Renal cortex interstitium (tissue), 11 donors: Measurements from ENCODE around the gene ZCWPW1. TPM values are rescaled to one million over a fixed set of nuclear protein-coding genes. Genes with fewer than 3 reads are reported as not detected.
"Not testable (repeated sequence)": the region's sequence is repeated elsewhere in the genome, so short reads cannot be mapped to it uniquely, and the experiment has no call there.

ENCODE experiments used
- DNase-seq, 11 donors: peaks; one replicate each; pipeline ENCODE4 v3.0.0-alpha.2; 2013; ENCODE audit warnings: low read depth in 9 of 11, low spot score in 4 of 11; ENCODE audit errors: extremely low read depth in 1 of 11
- polyA plus RNA-seq, 3 donors: library from polyadenylated mRNA; unstranded; fragments of 120-200 nt; gene quantifications; one replicate each; pipeline ENCODE4 v1.2.1, GENCODE V29; 2013; ENCODE audit not compliant: insufficient read length in 3 of 3

The ZCWPW1 gene
- polyA plus RNA-seq, 3 donors: 4.7 to 7.5 (median 5.9) TPM

DNA sequence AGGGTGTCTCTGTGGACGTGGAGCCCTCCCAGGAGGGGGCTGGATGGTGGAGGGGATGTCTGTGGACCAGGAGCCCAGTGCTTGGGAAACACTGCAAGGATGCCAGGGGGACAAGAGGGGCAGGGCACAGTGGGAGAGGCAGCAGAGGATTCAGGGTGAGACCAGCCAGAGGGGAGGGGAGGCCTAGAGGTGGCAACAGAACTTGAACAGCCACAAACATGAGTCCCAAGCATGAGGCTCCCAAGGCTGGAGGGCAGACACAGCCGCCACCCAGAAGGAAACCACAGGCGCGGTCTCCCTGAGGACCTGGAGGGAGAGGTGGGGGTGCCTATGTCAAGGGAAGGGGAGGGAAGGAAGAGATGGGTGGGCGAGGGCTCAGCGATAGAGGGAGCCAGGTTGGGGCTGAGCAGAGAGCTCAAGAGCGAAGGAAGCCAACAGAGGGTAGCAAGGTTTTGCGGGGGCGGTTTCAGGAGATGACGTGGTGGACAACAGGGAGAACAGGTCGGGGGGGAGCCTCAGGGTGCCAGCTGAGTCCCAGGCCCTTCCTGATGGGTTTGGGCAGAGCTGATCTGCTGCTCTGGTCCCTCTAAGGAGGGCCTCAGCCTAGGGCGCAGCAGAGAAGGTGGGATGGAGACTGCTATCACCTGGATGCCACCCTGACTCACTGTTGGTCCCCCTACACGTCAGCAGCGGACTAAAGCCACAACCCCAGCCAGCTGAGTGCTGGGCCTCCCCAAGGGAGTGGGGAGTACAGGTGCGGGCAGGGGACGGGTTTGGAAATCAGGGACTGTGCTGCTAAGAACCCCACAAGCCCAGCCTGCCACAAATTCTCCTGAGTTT lies 61.9 kb downstream of the ZCWPW1 start:
- DNase-seq: no peak

DNA sequence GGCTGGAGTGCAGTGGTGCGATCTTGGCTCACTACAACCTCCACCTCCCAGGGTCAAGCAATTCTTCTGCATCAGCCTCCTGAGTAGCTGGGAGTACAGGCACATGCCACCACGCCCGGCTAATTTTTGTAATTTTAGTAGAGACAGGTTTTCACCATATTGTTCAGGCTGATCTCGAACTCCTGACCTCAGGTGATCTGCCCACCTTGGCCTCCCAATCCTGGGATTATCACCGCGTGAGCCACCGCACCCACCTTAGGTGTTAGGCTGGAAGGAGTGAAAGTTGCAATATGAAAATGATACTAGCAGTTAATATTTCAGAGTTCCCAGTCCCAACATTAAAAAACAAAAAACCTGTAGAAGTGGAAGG lies 62.5 kb downstream of the ZCWPW1 start:
- DNase-seq: not testable (repeated sequence)

DNA sequence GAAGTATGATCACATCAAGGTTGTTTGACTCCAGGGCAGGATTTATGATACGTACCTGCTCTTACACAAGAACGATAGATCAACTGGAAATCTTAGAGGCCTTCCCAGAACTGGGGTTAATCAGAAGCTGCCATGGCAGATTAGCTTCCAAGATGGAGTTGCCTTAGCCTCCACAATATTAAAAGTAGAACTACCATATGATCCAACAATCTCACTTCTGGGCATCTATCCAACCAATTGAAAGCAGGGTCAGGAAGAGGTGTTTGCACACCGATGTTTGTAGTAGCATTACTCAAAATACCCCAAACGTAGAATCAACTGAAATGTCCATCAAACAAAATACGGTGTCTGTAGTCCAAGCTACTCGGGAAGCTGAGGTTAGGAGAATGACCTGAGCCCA lies 64.0 kb downstream of the ZCWPW1 start:
- no peak for DNase-seq

DNA sequence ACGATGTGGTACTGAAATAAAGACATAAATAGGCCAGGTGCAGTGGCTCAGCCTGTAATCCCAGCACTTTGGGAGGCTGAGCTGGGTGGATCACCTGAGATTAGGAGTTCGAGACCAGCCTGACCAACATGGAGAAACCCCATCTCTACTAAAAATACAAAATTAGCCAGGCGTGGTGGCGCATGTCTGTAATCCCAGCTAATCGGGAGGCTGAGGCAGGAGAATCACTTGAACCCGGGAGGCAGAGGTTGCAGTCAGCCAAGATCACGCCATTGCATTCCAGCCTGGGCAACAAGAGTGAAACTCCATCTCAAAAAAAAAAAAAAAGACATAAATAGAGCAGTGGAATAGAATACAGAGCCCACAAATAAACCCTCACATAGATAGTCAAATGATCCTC lies 64.7 kb downstream of the ZCWPW1 start:
- DNase-seq: not testable (repeated sequence)

DNA sequence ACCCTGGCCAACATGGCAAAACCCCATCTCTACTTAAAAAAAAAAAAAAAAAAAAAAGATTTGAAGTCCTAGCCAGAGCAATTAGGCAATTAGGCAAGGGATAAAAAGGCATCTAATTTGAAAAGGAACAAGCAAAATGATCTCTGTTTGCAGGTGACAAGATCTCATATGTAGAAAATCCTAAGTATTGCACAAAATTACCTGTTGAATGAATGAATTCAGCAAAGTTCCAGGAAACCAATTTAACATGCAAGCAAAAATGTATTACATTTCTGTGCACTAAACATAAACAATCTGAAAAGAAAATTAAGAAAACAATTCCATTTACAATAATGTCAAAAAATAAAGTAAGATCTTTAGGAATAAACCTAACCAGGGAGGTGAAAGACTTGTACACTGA lies 65.4 kb downstream of the ZCWPW1 start:
- DNase-seq: no peak

DNA sequence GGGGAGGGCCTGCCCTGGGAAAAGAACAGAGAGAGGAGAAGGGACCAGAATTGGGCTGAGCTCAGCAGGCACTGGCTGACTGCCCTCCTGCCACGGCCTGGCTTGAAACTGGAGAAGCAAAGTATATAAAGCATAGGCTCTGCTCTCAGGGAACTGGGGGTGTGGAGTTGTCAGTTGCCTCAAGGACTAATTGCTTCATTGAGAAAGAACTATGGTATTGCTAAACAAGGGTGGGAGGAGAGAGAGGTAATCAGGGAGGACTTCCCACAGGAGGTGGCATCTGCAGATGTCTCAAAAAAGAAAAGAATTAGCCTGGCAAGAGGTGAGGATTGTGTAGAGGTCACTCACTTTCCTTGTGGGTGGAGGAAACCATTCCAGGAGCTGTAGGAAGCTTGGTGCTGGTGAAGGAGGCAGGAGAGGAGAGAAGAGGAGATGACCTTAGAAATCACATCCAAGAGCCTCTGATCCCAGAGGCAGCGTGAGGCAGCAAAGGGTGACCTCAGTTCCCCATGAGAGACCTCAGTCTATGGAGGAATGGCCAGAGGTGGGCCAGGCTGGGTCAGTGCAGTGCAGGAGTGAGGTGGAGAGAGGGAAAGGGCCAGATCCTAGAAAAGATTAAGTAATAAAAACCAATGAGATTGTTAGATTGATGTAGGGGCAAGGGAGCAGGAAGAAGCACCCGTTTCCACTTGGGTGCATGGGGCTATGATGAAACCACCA lies 68.2 kb downstream of the ZCWPW1 start:
- no peak for DNase-seq

DNA sequence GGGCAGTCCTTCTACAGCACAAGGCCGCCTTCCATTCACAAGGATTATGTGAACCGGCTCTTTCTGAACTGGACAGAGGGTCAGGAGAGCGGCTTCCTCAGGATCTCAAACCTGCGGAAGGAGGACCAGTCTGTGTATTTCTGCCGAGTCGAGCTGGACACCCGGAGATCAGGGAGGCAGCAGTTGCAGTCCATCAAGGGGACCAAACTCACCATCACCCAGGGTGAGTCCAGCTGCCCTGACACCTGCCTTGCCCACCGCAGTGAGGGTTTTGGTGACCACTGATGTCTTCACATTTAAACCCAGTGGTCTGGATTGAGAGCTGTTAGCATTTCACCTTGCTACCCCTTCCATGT lies 69.7 kb downstream of the ZCWPW1 start:
- DNase-seq: no peak

DNA sequence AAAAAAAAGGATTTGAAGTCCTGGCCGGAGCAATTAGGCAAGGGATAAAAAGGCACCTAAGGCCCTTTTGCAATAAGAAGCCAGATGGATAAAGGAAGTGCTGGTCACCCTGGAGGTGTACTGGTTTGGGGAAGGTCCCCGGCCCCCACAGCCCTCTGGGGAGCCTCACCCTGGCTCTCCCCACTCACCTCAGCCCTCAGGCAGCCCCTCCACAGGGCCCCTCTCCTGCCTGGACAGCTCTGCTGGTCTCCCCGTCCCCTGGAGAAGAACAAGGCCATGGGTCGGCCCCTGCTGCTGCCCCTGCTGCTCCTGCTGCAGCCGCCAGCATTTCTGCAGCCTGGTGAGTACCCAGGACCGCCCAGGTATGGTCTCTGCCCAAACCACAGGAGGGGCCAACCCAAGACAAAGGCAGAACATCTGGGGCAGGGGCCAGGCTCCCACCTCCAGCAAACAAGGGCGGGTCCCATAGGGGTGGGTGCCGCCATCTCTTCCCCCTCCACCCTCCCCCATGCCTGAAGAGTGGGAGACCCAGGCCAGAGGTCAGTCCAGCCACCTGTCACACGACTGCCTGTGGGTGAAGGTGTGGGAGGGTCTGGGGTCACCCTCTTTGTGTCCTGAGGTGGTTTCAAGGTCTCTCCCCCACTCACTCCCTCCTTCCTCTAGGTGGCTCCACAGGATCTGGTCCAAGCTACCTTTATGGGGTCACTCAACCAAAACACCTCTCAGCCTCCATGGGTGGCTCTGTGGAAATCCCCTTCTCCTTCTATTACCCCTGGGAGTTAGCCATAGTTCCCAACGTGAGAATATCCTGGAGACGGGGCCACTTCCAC lies 70.3 kb downstream of the ZCWPW1 start, which contains the start of gene PILRB:
TSS of gene PILRB (plus strand) at position 91 of the 830 bp plus-strand sequence. CDS start at position 277, 186 bp downstream.
- no peak for DNase-seq

DNA sequence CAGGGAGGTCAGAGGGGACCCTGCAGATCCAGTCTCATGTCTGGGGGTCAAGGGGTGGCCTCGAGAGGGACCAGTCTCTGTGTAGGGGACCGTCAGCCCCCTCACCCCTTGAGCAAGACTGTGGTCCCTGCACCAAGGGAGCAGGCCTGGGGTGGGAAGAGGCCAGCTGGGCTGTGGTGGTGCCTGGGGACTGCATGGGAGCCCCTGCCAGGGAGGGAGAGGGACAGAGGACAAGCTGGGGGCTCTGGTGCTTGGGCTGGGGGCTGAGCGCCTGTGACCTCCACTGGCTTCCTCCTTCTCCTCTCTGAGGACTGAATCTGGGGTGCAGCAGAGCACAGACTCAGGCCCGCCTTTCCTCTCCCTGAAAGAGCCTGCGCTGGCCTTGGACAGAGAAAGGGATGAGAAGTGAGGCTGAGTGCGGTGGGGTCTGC lies 71.4 kb downstream of the ZCWPW1 start:
- no peak for DNase-seq

DNA sequence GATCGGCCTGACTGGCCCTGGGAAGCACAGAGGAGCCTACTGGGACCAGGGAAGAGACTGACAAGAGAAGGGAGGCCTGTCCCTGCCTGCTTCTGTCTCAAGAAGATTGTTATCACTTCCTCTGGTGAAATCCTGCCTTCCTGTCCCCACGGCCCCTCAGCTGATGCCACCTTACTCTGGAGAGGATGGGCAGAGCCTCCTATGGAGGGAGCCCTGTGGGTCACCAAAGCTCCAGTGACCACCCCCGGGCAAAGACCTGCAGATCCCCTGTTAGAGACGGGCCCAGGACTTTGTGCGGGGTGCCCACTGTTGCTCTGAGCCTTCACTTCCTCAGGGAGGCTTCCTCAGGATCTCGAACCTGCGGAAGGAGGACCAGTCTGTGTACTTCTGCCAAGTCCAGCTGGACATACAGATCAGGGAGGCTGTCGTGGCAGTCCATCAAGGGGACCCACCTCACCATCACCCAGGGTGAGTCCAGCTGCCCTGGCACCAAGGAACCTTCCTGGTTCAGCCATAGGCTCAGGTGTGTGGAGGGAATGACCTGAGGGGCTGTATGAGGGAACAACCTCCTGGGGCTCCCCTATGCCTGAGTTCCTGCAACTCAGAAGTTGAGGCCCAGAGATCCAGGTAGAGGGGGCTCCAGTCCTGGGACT lies 72.0 kb downstream of the ZCWPW1 start:
- DNase-seq: no peak

DNA sequence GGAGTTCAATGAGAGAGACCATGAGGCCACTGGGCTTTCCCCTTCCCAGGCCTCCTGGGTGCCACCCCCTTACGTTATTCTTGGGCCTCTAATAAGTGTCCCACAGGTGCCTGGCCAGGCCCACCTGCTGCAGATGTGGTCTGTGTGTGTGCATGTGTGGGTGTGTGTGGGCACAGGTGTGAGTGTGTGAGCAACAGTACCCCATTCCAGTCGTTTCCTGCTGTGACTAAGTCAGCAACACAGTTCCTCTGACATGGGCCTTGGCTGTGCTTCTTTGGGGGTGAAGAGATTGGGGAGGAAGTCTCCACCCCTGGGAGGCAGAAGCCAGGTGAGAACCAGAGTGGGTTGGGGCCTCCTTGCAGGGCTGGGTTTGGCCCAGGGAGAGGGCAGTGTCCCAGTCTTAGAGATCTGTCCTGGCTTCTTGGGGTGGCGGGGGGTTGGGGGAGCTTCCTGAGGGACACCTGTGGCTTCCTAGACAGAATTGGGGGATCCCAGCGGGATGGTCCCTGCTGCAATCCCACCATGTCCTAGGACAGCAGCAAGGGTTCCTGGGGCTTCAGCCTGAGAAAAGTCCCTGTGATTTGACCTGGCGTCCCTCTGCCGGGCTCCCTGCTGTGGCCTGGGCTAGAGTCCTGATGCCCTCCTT lies 74.7 kb downstream of the ZCWPW1 start:
- DNase-seq: no peak

DNA sequence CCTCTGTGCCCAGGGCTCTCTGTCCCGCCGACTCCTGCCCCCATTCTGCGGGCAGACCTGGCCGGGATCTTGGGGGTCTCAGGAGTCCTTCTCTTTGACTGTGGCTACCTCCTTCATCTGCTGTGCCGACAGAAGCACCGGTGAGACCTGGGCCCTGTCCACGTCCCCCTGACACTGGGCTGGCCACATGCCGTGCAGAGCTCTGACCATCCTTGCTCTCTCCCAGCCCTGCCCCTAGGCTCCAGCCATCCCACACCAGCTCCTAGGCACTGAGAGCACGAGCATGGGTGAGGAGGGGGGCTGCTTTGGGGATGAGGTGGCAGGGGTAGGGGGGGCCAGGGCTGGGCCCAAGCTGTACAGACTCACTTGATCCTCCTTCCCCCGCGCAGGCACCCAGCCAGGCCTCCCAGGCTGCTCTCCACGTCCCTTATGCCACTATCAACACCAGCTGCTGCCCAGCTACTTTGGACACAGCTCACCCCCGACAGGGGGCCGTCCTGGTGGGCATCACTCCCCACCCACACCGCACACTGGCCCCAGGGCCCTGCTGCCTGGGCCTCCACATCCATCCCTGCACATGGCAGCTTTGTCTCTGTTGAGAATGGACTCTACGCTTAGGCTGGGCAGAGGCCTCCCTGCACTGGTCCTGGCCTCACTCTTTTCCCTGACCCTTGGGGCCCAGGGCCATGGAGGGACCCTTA lies 75.4 kb downstream of the ZCWPW1 start:
- no peak for DNase-seq

DNA sequence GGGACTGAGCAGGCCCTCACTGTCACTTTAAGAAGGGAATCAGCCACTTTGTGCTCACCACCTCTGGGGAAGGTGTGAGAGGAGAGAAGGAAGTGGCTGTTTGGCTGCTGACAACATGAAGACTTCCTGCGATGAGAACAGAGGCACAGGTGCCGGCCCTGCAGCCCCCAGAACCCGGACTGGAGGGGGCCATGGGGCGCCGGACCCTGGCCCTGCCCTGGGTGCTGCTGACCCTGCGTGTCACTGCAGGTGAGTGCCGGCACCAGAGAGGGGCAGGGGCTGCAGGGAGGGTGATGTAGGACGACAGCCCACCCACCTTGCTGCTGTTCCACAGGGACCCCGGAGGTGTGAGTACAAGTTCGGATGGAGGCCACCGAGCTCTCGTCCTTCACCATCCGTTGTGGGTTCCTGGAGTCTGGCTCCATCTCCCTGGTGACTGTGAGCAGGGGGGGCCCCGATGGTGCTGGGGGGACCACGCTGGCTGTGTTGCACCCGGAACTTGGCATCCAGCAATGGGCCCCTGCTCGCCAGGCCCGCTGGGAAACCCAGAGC lies 76.2 kb downstream of the ZCWPW1 start:
- not testable (repeated sequence) for DNase-seq

DNA sequence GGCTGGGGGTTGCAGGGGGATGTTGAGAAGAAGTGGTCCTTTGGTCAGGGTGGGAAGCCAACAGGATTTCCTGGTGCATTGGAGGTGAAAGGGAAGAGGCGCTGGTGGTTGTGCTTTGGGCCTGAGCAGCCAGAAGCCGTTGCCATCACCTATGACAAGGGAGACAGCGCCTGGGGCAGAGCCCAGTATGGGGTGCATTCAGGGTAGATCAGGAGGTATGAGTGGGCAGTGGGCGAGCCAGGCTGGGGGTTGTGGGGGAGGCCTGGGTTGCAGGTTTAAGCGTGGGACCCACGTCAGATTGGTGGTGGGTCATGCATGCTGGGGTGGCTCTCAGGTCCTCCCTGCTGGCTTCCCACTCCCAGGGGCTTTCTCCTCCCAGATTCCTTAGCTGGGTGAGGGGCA lies 76.8 kb downstream of the ZCWPW1 start:
- no peak for DNase-seq
